HepG2 (cell line): ENCODE data around the gene LOXL3. TPM values are rescaled to one million over a fixed set of nuclear protein-coding genes. Genes with fewer than 3 reads are reported as not detected.

Source experiments
- BRD4 ChIP-seq: sonication (generic); formaldehyde crosslinking; IDR thresholded peaks from 2 replicates; pipeline ENCODE4 v1.4.0; 2020; ENCODE audit warnings: missing genetic modification reagents
- FOXM1 ChIP-seq: sonication (generic); formaldehyde crosslinking; IDR thresholded peaks from 2 replicates; pipeline ENCODE4 v1.5.0; 2020; ENCODE audit warnings: missing genetic modification reagents
- KLF6 ChIP-seq: IDR thresholded peaks from 2 replicates; pipeline ENCODE4 v1.8.0; 2016; ENCODE audit warnings: missing biosample characterization, missing genetic modification reagents
- MBNL3 ChIP-seq: fragments of 250-450 bp; sonication (Bioruptor Pico); conservative IDR thresholded peaks from 2 replicates; pipeline ENCODE4 v1.8.0; 2022; ENCODE audit warnings: mild to moderate bottlenecking, inconsistent platforms
- NFKB2 ChIP-seq: sonication (generic); formaldehyde crosslinking; IDR thresholded peaks from 2 replicates; pipeline ENCODE4 v1.4.0; 2020; ENCODE audit warnings: missing genetic modification reagents, borderline replicate concordance
- PRDM4 ChIP-seq: sonication (generic); formaldehyde crosslinking; IDR thresholded peaks from 2 replicates; pipeline ENCODE4 v1.9.0; 2021; ENCODE audit warnings: missing genetic modification reagents, borderline replicate concordance
- PRMT3 ChIP-seq: sonication (generic); formaldehyde crosslinking; IDR thresholded peaks from 2 replicates; pipeline ENCODE4 v1.8.1; 2022; ENCODE audit warnings: low read depth, mild to moderate bottlenecking, moderate library complexity, missing genetic modification reagents, borderline replicate concordance
- SAP130 ChIP-seq: IDR thresholded peaks from 2 replicates; pipeline ENCODE4 v1.6.1; 2016; ENCODE audit warnings: low read depth
- SOX6 ChIP-seq, 2 experiments: fragments of 450-650 bp in 1 of 2; sonication (generic) in 1 of 2; formaldehyde crosslinking in 1 of 2; IDR thresholded peaks; 2 replicates each; pipeline versions ENCODE4 v1.4.0 to v1.6.1; 2017 to 2020; ENCODE audit warnings: antibody characterized with exemption in 1 of 2, mild to moderate bottlenecking in 1 of 2, missing genetic modification reagents in 1 of 2
- SRSF9 ChIP-seq: fragments of 200-400 bp; formaldehyde crosslinking; IDR thresholded peaks from 2 replicates; pipeline ENCODE4 v1.6.1; 2018; ENCODE audit warnings: borderline replicate concordance, mild to moderate bottlenecking, low read depth, low read length; ENCODE audit not compliant: insufficient read depth, poor library complexity, severe bottlenecking
- THAP8 ChIP-seq: sonication (generic); formaldehyde crosslinking; IDR thresholded peaks from 2 replicates; pipeline ENCODE4 v1.5.1; 2020; ENCODE audit warnings: missing genetic modification reagents, mild to moderate bottlenecking, borderline replicate concordance
- ZEB1 ChIP-seq: IDR thresholded peaks from 2 replicates; pipeline ENCODE4 v1.6.1; 2012; ENCODE audit warnings: mild to moderate bottlenecking, low read depth, inconsistent platforms; ENCODE audit not compliant: insufficient replicate concordance
- ZNF253 ChIP-seq: sonication (generic); formaldehyde crosslinking; IDR thresholded peaks from 2 replicates; pipeline ENCODE4 v1.8.0; 2022; ENCODE audit warnings: mild to moderate bottlenecking, missing genetic modification reagents, borderline replicate concordance
- ZNF44 ChIP-seq: sonication (generic); formaldehyde crosslinking; IDR thresholded peaks from 2 replicates; pipeline ENCODE4 v1.5.1; 2020; ENCODE audit warnings: mild to moderate bottlenecking, missing genetic modification reagents
- ZNF513 ChIP-seq: sonication (generic); formaldehyde crosslinking; conservative IDR thresholded peaks from 2 replicates; pipeline ENCODE4 v1.5.0; 2020; ENCODE audit warnings: missing genetic modification reagents
- ZNF552 ChIP-seq: sonication (generic); formaldehyde crosslinking; IDR thresholded peaks from 2 replicates; pipeline ENCODE4 v1.9.0; 2022; ENCODE audit warnings: missing genetic modification reagents, mild to moderate bottlenecking, borderline replicate concordance
- ZNF646 ChIP-seq: sonication (generic); formaldehyde crosslinking; IDR thresholded peaks from 2 replicates; pipeline ENCODE4 v1.9.0; 2021; ENCODE audit warnings: mild to moderate bottlenecking, missing genetic modification reagents
- polyA plus RNA-seq, 8 experiments: library from polyadenylated mRNA; depleted of rRNA in 3 of 8; stranded (reverse) in 7 of 8; unstranded in 1 of 8; fragments of >200 nt; fragmentation: Illumina TruSeq in 4 of 8; extraction: Trizol in 4 of 8; gene quantifications; 2 replicates each; pipeline versions ENCODE4 v1.2.1 to v1.2.3, GENCODE V29; 2011 to 2016; ENCODE audit warnings: low read depth in 4 of 8, missing spikeins in 1 of 8, mixed read lengths in 1 of 8; ENCODE audit not compliant: insufficient read depth in 1 of 8
- total RNA-seq, 5 experiments: library from RNA; depleted of rRNA; stranded (reverse); fragments of >200 nt; fragmentation: Illumina TruSeq; extraction: Trizol; gene quantifications; 2 replicates each; pipeline ENCODE4 v1.2.3, GENCODE V29; 2016; ENCODE audit warnings: low read depth in 1 of 5

Gene LOXL3
- total and polyA plus RNA-seq, 2 of the 13 experiments (the other 11 are each of a cell fraction or from before 2014, with no cell fraction given) = 0.55 to 6.5 TPM

GRCh38 chr2:74512744-74513604 lies 40.8 kb downstream of the LOXL3 start (continued):
- TF ChIP-seq PRDM4 (CRISPR knock-in tag) = no peak
- no peak for TF ChIP-seq ZNF253 (CRISPR knock-in tag)
- no peak for TF ChIP-seq SOX6 (IDR thresholded peaks at IDR 0.05)
- no peak for TF ChIP-seq SOX6 (CRISPR knock-in tag; IDR thresholded peaks at IDR 0.05)
- TF ChIP-seq KLF6 = no peak
- no peak for TF ChIP-seq FOXM1 (CRISPR knock-in tag)
- TF ChIP-seq ZNF513 (CRISPR knock-in tag) = no peak
- peak; percentile 23 for TF ChIP-seq SAP130 (CRISPR knock-in tag)
- no peak for TF ChIP-seq MBNL3
- no peak for TF ChIP-seq ZNF552 (CRISPR knock-in tag)
- no peak for TF ChIP-seq SRSF9
- no peak for TF ChIP-seq BRD4
- TF ChIP-seq NFKB2 (CRISPR knock-in tag) = no peak
- no peak for TF ChIP-seq PRMT3
- no peak for TF ChIP-seq THAP8
- TF ChIP-seq ZNF646 (CRISPR knock-in tag) = no peak
- TF ChIP-seq ZEB1 = peak; percentile 40
- TF ChIP-seq ZNF44 (CRISPR knock-in tag) = no peak
